GM06990 (cell line): Measurements from ENCODE around the gene OXCT2.
"Not testable (repeated sequence)": the region's sequence is repeated elsewhere in the genome, so short reads cannot be mapped to it uniquely, and the experiment has no call there.

Source experiments
- DNase-seq: peaks from one replicate; pipeline ENCODE4 v3.0.0-alpha.2; 2011; ENCODE audit not compliant: insufficient read length; ENCODE audit errors: extremely low read depth
- H3K27me3 ChIP-seq: replicated peaks from 2 replicates; pipeline ENCODE4 v1.6.0; 2011; ENCODE audit warnings: low read length; ENCODE audit not compliant: control insufficient read depth, insufficient read depth
- H3K36me3 ChIP-seq: 2 replicates; pipeline ENCODE4 v1.5.1; 2011; ENCODE audit warnings: low read length; ENCODE audit not compliant: control insufficient read depth, insufficient read depth
- H3K4me3 ChIP-seq: replicated peaks from 2 replicates; pipeline ENCODE4 v1.5.1; 2011; ENCODE audit warnings: low read depth, mild to moderate bottlenecking, control low read depth, low read length
- TF ChIP-seq, protein P1 (sequence below): IDR thresholded peaks from 2 replicates; pipeline ENCODE4 v1.5.1; 2011; ENCODE audit warnings: low read length, control low read depth, mild to moderate bottlenecking, inconsistent platforms; ENCODE audit not compliant: insufficient read depth, poor library complexity, severe bottlenecking

OXCT2 gene

DNA sequence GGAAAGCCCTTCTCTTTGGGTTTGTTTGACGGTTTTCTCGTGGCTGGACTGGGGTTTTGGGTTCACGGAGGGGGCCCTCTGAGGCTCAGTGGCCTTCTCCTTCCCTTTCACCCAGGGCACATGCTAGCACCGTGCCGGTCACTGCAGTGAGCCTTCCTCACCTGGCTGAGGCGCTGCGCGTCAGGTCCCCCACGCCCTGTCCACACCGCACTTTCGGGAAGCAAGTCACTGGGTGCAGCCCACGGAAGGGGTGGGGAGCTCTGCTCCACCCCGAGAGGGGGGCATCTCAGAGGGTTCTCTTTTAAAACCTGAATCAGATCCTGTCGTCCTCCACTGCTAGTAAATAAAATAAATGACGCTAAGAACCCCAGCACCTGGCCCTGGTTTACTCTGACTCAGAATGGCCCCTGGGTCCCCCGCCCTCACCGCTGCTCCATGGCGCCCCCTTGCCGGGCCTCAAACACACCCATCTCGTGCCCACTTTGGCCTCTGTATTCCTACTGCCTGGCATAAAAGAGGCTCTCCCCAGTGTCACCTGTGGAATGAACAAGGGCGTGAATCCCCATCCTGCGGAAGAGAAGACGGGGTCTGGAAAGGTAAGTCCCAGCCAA is 2.3 kb upstream of the OXCT2 start:
- DNase-seq, H3K4me3 ChIP-seq, H3K36me3 ChIP-seq, H3K27me3 ChIP-seq: not testable (repeated sequence)

DNA sequence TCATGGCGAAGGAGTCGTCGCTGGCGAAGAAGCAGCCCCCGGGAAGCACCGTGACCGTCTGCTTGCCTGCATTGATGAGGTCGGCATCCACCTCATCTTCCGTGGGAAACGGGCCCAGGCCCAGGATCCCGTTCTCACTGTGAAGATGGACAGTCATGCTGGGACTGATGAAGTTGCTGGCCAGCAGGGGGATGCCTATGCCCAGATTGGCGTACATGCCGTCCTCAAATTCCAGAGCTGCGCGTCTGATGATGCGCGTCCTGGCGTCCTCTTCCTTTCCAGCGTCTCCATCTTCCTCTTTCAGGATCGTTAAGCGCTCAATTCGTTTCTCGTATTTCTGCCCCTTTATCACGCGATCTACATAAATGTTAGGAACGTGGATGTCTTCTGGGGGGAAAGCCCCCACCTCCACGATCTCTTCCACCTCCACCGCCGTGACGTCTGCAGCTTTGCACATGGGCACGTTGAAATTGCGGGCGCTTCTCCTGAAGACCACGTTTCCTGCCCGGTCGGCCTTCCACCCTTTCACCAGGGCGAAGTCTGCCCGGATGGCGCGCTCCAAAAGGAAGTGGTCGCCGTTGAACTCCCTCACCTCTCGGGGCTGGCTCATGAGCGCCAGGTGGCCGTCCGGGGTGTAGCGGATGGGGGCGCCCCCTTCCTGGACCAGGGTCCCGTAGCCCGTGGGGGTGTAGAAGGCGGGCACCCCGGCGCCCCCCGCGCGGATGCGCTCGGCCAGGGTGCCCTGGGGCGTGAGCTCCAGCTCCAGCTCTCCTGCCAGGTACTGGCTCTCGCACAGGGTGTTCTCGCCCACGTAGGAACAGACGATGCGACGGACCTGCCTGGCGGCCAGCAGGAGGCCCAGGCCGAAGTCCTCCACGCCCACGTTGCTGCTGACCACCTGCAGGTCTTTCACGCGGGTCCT is 787 bp downstream of the OXCT2 start:
- not testable (repeated sequence) for H3K36me3 ChIP-seq, H3K4me3 ChIP-seq, DNase-seq, H3K27me3 ChIP-seq

DNA sequence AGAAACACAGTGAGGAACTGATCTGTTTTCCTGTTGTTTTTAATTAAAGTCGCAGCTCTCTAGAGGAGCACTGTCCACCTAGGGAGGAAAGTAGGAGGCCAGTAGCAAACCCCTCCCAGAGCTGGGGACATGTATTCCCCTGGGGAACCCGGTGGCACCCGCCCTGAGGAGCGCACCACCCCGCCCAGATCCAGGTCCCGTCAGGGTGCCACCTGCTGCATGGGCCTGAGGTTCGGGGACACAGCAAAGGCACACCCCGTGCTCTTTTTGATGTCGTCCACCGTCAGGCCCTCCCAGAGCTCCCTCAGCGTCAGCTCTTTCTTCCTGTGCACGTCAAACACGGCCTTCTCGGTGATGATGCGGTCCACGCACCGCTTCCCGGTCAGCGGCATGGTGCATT is 1.6 kb downstream of the OXCT2 start:
- H3K36me3 ChIP-seq, H3K27me3 ChIP-seq, DNase-seq, H3K4me3 ChIP-seq: not testable (repeated sequence)

DNA sequence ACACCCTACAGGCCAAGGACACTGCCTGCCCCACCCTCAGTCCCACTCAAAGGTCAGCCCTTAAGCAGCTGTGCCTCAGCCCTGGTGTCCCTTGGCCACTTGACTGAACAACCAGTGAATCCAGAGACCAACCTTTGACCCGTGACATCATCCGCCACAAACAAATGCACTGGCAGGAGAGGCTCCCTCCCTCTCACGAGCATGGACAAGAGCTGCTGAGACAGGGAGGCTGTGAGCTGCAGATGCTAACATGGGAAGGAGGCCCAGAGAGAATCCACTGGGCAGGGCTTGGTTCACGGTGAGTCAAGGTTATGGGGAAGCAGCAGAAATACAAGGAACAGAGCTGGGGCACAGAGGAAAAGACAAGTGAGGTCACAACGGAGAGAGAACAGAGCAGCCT is 4.7 kb downstream of the OXCT2 start:
- not testable (repeated sequence) for DNase-seq, H3K27me3 ChIP-seq, H3K4me3 ChIP-seq, H3K36me3 ChIP-seq

DNA sequence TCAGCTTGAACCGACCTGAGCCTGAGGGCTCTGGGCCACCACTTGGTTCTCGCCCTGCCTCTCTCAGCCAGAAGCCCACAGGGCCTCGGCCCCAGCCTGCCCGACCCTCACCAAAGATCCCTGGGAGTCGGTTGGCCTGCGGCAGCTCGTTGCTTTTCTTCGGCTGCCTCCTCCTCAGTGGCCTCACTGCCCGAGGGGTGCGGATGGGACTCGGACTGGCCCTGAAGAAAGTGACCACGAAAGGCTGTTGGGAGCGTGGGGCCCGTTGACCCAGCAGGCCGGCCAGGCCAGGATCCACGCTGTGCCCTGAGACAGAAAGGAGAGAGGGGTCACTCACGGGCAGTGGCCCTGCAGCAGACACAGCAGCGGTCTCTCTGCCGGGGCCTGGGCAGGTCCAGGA is 6.6 kb downstream of the OXCT2 start:
- not testable (repeated sequence) for H3K27me3 ChIP-seq, H3K36me3 ChIP-seq, DNase-seq, H3K4me3 ChIP-seq

DNA sequence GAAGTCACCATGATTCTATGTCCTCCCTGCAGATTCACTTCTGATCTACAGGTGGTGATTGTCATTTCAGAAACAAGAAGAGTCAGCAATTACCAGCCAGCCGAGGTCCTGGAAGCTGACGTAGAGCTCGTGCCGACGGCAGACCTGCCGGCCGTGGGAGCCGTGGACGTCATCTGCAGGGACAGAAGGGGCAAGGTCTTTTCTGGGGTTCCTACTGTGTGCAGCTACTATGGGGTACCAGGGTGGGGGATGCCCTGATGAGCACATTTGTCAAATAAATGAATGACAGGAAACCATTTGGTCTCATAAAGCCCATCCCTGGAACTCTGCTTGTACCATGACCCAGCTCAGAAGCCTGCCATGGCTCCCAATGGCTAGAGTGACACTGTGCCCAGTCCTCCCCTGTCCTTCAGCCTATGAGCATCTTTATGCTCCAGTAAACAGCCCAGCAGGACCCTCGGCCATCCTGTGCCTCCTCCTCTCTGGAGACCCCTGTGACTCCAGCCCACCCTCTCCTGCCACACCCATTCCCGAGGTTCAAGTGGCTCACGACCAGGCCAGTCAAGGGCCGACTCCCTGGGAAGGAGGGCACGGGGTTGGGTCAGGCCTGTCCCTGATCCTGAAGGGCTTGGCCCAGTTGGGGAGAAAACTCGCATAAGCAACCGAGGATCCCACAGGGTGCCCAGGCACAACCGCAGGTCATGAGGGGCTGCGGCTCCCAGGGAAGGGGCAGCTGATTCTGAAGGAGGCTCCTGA is 7.4 kb downstream of the OXCT2 start:
- not testable (repeated sequence) for H3K36me3 ChIP-seq, DNase-seq, H3K27me3 ChIP-seq, H3K4me3 ChIP-seq

DNA sequence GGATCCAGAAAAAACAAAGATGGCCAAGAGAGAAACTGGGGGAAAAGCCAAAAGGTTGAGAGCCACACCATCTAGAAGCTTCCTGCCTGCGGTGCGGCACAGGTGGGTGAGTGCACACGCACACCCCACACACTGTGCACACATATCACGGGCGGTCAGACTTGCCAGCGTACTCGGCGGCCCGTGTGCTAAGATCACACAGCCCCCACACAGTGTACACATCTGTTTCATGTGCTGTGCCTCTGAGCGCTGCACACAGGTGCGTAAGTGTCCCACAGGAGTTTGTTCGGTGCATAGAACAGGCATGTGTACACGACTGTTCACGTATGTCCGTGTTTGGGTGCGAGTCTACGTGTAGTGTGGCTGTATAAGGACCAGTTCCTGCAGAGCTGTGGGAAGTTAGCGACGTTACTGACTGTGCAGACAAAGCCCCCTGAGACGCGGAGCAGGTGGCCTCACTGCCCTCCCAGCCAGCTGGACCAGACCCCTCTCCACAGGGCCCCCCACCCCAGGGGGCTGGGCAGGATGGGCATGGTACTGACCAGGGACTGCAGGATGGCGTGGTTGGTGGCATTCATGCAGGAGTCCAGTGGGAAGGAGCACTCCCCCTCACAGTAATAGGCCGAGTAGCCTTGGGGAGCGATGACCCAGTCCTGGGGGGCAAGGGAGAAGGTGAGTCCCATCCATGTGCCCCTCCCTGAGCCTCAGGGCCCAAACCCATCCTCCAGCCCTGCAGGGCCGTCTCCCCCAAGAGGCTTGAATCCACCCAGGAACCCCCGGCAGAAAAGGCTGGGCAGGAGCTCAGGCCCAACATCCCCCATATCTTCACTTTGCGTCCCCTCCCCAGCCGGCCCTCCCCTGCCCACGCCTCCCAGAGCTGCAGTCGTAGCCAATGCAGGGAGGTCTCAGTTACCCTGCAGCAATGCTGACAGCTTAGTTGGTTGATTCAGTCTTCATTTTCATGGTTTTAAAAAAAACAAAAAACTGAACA is 8.3 kb downstream of the OXCT2 start:
- TF ChIP-seq, protein P1, sequence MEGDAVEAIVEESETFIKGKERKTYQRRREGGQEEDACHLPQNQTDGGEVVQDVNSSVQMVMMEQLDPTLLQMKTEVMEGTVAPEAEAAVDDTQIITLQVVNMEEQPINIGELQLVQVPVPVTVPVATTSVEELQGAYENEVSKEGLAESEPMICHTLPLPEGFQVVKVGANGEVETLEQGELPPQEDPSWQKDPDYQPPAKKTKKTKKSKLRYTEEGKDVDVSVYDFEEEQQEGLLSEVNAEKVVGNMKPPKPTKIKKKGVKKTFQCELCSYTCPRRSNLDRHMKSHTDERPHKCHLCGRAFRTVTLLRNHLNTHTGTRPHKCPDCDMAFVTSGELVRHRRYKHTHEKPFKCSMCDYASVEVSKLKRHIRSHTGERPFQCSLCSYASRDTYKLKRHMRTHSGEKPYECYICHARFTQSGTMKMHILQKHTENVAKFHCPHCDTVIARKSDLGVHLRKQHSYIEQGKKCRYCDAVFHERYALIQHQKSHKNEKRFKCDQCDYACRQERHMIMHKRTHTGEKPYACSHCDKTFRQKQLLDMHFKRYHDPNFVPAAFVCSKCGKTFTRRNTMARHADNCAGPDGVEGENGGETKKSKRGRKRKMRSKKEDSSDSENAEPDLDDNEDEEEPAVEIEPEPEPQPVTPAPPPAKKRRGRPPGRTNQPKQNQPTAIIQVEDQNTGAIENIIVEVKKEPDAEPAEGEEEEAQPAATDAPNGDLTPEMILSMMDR = no peak
- H3K4me3 ChIP-seq = no peak overlapping the region
- DNase-seq = no peak
- H3K27me3 ChIP-seq = no peaks in the 10 kb centered on the region
- peaks cover 4% of the 10 kb centered on the region for H3K36me3 ChIP-seq

DNA sequence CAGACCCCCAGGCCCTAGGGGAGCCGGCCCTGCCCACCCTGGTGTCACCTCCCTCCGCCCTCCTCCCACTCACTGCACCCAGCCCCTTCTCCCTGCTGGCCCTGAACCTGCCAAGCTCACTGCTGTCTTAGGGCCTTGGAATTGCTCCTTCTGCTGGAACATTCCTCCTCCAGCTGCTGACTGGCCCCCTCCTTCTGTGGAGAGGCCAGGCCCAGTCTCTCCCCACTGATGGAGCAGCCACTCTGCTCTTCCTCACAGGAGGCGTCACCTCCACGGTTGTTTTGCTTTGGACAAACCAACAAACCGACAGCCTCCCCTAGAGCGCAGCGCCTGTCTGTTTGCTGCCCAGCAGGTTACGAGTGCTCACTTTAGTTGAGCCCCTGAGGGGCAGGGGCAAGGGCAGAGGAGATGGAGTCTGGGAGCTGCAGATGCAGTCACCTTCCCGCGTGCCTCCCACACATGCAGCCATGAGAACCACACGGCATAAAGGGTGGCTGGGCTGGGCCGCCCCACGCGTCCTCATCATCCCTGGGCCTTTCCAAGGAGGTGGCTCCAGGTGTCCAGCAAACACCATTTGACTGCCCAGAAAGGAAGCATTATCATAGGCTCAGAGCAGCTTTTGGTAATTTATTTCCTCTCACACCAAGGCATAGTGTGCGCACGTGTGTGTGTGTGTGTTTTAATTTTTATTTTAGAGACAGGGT is 9.4 kb downstream of the OXCT2 start:
- no peaks in the 10 kb centered on the region for H3K27me3 ChIP-seq
- peaks cover 4% of the 10 kb centered on the region for H3K36me3 ChIP-seq
- DNase-seq = no peak
- TF ChIP-seq, protein P1 = no peak
- H3K4me3 ChIP-seq = no peak overlapping the region
